HG02798 (cell line): ENCODE measurements around the gene CDC27.
"Not testable (repeated sequence)": the region's sequence is repeated elsewhere in the genome, so short reads cannot be mapped to it uniquely, and the experiment has no call there.

Source experiments
- ATAC-seq: cut with Tn5 transposase; IDR thresholded peaks from one replicate; pipeline ENCODE4 v1.9.1; 2021; ENCODE audit warnings: mild to moderate bottlenecking; ENCODE audit not compliant: unreplicated experiment, poor library complexity

Gene CDC27, protein sequence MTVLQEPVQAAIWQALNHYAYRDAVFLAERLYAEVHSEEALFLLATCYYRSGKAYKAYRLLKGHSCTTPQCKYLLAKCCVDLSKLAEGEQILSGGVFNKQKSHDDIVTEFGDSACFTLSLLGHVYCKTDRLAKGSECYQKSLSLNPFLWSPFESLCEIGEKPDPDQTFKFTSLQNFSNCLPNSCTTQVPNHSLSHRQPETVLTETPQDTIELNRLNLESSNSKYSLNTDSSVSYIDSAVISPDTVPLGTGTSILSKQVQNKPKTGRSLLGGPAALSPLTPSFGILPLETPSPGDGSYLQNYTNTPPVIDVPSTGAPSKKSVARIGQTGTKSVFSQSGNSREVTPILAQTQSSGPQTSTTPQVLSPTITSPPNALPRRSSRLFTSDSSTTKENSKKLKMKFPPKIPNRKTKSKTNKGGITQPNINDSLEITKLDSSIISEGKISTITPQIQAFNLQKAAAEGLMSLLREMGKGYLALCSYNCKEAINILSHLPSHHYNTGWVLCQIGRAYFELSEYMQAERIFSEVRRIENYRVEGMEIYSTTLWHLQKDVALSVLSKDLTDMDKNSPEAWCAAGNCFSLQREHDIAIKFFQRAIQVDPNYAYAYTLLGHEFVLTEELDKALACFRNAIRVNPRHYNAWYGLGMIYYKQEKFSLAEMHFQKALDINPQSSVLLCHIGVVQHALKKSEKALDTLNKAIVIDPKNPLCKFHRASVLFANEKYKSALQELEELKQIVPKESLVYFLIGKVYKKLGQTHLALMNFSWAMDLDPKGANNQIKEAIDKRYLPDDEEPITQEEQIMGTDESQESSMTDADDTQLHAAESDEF

DNA sequence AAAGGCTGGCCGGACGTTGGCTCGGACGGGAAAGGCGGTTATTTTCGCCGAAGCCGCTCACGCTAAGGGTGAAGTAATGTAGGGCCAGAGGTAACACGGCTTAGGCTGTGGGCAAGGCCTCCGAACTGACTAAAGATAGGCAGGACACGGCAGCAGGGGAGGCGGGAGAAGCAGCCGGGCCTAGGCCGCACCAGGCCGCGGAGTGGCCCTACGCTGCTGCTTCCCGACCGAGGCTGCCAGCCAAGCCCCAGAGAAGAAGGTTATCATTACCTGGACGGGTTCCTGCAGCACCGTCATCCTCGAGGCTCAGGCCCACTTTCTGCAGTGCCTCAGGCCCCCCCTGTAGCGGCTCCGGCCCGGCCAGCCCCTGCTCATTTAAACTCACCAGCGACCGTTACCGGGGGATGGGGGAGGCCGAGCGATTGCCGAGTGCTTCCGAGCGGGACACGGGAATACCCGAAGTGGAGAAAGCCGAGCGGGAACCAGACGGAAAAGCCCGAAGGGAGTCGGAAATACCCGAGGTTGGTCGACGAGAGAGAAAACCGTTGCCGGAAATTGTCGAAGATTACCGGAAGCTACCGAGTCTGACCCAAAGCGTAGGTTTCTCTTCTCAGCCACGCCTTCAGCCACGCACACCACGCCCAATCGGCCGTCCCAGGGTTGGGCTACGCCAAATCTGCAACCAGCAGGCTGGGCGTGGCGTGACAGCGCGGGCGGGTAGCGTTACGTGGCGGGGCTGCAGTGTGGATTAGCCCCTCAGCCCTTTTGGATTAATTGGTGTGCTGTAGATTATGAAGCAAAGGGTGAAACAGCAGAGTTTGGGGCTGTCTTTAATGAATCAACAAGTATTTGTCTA lies at the start of gene CDC27:
TSS of gene CDC27 (minus strand) at position 420 of the 856 bp plus-strand sequence. CDS start at position 297, 123 bp downstream.
- ATAC-seq: peak; percentile 96

DNA sequence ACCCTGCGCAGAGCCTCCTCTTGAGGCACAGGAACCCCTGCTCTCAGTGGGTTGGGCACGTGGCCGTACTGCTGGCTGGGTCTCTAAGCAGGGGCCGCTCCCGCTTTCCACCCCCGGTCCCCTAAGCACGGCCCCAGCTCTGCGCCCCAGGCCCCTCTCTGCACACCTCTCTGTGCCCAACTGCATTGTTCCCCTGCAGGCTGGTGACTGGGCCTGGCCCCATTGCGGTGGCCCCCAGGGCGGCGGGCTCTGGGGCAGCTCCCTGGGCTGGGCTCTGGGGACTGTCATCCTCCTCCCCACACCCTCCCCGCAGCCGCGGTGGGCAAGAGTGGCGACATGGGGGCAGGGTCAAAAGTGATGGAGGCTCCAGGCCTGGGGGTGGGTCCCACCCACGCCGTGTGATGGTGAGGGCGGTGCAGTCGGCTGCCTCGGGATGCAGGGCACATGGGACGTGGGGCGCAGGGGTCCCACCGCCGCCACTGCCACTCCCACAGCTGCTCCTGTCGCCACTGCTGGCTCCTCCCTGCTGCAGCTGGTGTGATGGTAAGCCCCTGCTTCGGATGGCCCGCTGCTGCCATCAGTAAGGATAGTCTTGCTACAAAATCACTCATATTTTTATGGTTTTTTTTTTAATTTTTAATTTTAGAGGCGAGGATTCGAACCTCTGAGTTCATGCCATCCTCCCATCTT lies 49.4 kb upstream of the CDC27 start:
- no peak for ATAC-seq

DNA sequence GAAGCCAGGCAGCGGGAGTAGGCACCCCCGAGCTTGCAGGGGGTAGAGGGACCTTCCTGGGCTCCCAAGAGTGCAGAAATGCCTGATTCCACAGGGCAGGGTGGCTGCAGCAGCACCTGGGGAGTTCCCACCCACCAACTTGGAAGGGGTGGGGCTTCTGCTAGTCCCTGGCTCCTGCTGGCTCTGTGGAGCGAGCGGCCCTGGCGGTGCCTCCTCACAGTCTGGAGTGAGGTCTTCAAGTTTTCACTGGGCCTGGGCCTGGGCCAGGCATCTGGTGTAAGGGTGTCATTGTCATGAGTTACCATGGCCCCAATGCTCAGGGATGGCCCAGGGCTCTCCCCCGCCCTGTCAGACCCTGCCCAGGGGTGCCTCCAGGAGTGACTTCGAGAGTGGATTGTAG lies 48.7 kb upstream of the CDC27 start:
- no peak for ATAC-seq

DNA sequence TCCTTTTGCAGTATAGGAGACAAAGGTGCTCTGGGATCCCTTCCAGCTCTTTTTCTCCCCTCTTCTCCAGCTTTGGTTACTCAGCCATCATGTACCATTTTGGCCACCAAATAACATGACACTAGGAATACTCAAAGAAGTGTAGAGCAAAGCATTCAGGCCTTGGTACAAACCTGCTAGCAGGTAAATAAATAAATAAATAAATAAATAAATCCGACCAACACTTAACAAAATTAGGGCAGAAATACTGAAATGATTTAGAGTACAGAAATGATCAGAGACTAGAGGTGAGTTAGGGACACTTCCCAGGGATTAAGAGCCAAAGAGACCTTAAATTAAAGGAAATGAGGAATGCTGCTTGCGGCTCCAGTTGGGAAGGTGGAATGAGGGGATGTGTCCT lies 46.8 kb upstream of the CDC27 start:
- ATAC-seq: no peak

DNA sequence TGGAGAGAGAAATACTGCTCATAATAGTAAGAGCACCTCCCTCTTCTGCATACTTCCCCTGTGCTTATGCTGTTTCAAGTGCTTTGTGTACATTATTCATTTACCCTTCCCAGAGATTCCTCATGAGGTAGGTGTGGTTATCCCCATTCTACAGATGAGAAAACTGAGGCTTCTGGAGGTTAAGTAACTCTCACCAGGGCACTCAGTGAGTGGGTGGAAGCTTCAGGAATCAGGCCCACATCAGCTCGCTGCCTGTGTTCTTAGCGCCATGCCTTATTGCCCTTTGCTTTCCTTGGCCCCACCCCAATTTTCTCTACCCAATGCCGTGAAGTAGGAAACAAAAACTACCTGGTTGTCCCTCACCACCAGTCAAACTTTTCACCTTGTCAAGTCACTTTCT lies 46.4 kb upstream of the CDC27 start:
- no peak for ATAC-seq

DNA sequence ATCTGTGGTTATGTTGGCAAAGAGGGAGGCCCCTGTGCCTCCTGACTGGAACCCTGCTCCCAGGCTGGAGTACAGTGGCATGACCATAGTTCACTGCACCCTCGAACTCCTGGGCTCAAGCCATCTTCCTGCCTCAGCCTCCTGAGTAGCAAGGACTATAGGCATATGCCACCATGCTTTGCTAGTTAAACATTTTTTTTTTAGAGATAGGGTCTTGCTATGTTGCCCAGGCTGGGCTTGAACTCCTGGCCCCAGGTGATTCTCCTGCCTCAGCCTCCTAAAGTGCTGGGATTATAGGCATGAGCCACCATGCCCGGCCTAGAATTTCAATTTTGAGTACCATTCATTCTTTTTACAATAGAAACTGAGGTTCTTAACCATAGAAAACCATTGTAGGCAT lies 43.4 kb upstream of the CDC27 start:
- no peak for ATAC-seq

DNA sequence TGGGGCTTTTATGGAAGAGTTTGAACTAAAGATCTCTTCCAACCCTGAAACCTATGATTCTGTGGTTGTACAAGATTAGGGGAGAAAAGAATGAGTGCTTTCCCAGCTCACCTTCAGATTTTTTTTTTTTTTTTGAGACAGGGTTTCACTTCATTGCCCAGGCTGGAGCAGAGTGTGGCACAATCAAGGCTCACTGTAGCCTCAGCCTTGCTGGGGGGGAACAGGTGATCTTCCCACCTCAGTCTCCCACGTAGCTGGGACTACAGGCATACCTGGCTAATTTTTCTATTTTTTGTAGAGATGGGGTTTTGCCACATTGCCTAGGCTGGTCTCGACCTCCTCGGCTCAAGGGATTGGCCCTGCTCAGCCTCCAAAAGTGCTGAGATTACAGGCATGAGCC lies 42.8 kb upstream of the CDC27 start:
- no peak for ATAC-seq

DNA sequence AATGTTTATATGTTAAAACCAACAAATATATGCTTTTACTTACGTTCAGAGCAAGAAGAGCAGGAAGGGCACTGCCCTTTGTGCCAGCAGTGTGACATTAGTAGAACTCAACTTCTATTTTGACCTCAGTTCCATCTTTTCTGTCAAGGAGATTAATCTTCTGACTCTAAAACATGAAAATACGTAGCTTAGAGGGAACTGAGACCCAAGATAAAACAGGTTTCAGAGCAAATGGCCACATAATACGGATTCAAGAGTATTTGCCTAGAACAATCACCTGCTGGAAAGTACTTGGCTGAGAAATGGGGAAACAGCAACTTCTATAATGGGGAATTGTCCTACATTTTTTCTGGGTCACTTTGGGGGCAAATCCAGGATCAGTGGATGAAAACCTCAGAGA lies 42.2 kb upstream of the CDC27 start:
- ATAC-seq: no peak

DNA sequence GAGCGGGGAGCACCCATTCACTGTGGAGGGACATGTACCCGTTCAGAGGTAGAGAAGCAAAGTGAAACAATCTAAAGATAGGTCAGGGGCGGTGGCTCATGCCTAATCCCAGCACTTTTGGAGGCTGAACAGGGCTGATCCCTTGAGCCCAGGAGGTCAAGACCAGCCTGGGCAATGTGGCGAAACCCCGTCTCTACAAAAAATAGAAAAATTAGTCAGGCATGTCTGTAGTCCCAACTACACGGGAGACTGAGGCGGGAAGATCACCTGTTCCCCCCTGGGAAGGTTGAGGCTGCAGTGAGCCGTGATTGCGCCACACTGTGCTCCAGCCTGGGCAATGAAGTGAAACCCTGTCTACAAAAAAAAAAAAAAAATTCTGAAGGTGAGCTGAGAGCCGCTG lies 41.8 kb upstream of the CDC27 start:
- ATAC-seq: no peak

DNA sequence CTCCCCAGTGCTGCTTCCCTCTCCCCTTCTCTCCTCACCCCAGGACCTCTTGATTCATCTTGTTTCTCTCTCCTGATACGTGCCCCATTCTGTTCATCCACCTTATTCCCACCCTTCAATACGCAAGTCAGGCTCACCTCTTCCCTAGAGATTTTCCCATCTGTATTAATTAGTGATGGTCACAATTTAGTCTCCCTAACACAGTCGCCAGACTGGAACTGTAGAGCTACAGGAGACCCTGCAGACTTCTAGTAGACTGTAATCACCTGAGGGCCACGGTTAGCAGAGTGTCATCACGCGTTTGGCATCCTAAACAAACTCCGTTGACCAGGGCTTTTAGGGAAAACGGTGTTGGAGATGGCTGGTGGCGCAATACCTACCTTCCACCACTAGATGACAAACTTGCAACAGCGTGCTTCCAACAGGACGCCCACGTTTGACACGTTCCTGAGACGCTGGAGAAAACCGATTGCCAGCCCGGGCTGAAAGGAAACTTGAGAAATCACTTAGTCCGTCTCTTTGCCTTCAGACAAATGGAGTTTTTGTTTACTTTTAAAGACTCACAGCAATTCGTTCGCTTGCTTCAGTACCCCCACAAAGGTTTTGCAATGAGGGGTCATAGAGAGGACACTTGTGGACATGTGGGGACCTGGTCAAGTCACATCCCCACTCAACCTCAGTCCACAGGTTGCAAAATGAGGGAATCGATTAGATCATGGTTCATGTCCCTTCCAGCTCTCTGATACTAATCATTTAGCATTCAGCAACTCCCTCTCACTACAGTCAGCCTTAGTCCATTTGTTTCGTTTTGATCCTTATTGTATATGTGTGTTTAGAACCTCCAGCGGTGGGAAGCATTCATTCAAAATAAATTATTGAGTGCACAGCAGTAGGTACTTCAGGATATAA lies 40.7 kb upstream of the CDC27 start:
- peak; percentile 82 for ATAC-seq

DNA sequence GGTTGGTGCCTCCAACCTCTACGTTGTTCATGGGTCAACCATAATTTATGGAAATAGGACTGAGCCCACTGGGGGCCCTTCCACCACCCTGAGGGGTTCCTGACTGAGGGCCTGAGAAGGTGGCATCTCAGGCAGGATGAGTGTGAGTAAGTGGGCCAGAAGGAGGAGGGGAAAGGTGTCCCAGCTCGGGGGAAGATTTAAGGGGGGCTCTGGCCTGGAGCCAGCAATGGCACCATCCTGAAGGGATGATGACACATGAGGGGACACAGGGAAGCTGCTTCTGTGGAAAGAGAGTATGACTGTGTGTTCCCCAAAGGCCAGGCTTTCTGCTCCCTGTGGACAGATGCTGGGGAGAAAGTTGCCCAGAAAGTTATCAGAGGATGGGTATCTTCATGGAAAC lies 38.8 kb upstream of the CDC27 start:
- ATAC-seq: no peak

DNA sequence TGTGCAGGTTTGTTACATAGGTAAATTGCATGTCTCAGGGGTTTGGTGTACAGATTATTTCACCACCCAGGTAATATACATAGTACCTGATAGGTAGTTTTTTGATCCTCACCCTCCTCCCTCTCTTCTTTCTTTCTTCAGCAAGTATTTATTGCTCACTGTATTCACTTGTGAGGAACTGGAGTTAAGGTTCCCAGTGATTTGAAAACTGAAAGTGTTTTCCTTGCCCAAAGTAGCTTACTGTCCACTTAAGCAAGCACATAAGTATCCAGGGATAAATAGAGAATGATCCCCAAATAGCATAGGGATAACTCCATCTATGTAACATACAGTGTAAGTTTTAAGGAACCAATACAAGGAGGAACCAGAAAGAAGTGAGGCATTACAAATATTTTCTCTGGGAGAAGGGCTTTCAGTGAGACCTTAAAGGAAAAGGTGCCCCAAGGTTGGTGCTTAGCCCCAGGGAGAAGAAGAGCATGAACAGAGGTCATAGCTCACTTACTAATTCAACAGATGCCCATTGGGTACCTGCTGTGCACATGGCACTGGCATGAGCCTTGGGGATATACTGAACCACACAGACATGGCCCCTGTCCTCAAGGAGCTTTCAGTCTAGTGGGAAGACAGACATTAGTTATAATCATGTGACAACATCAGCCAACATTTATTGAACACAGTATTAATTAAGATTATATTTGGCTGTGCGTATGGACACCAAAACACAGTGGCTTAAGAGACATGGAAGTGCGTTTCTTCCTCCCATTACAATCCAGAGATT lies 37.0 kb upstream of the CDC27 start:
- no peak for ATAC-seq

DNA sequence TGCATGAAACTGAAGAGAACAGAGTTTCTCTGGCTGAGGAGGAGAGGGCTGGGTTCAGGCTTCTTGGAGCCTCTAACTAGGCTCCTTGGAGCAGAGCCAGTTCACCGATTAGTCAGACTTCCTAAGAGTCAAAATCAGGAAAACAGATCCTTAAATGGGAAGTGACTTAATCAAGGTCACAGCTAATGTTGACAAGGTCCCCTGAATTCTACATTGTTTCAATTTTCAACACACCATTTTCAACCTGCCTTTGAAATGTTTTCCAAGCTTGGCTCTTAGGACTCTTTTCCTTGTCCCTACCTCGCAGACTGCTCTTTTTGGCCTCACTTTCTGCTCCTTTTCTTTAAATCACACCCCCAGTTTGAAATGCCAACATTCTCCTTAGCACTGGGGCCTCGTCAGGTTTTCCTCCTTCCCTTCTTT lies 36.4 kb upstream of the CDC27 start:
- ATAC-seq: no peak

DNA sequence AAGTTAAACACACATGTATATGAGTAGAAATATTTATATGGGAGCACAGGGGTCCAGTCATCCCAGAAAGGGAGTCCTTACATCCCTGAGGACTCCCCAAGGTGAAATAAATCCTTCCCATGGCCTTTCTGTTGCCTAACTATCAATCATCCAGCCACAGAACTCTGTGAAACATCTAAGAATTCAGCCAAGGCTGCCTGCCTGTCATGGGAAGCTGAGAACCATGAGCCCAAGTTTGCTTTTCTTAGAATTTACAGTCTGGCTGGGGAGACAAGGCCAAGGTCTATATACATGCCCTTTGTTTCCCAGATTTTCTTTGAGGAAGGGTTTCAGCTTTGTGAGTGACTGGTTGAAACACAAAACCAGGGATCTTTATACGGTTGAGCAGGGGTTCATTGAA lies 35.9 kb upstream of the CDC27 start:
- ATAC-seq: no peak

DNA sequence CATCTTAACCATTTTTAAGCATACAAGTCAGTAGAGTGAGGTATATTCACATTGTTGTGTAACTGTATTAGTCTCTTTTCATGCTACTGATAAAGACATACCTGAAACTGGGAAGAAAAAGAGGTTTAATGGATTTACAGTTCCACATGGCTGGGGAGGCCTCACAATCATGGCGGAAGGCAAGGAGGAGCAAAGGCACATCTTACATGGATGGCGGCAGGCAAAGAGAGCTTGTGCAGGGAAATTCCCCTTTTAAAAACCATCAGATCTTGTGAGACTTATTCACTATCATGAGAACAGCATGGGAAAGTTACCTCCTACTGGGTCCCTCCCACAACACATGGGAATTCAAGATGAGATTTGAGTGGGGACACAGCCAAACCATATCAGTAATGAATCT lies 35.0 kb upstream of the CDC27 start:
- not testable (repeated sequence) for ATAC-seq

DNA sequence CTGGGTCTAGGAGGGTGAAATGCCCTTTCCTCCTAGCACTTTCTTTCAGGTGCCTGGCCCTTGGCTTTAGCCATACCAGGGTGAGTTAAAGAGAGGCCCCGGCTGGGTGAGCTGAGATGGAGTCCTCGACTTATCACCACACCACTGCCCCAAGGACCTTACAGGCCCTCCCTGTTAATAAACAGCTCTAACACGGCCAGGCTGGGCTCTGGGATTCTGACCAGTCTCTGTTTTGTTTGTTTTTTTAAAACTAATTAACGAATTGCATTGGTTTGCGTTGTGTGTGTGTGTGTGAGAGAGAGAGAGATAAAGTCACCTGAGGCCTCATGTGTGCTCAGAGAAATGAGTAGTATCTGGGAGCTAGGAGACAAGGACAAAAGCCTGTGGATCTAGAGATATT lies 34.4 kb upstream of the CDC27 start:
- ATAC-seq: no peak

DNA sequence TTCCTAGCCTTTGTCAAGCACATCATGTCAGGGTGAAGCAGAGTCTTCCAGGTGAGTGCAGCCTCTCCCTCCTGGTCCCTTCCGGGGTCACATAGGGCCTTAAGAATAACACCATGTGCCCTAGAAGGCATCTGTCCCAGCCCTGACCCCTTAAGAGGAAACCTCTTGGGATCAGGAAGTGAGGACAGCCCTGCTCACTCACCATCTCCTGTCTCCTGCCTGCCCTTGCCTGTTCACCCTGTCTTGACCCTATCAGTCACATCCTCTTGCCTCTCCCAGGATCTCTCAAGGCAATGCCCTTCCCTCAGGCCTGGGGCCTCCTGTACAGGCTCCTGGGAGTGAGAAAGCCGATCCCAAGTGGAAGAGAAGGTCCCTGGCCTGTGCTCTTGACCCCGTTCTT lies 33.9 kb upstream of the CDC27 start:
- ATAC-seq: no peak

DNA sequence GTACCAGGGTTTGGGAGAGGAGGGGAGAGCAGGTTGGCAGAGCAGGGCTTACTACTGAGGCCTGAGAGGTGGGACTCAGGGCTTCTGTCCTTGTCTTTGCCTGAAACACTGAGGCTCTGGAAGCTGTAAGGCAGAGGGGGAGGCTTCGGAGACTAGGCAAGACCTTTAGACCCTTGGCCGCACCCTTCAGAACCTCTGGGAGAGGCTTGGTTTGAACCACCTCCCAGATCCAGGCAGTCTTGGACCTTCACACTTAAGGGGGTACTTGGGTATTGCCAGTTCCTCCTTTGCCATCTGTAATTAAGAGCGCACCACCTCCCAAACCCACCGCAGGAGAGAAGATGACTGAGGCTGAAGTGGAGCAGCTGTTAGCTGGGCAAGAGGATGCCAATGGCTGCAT lies 33.0 kb upstream of the CDC27 start:
- no peak for ATAC-seq
